Measurements from ENCODE around the gene IFT74. TPM values are rescaled to one million over a fixed set of nuclear protein-coding genes. Genes with fewer than 3 reads are reported as not detected.

Gene IFT74
- total and polyA plus RNA-seq, 2 of the 13 experiments (the other 11 are each of a cell fraction or from before 2014, with no cell fraction given), result 4.2 to 12.3 TPM

DNA sequence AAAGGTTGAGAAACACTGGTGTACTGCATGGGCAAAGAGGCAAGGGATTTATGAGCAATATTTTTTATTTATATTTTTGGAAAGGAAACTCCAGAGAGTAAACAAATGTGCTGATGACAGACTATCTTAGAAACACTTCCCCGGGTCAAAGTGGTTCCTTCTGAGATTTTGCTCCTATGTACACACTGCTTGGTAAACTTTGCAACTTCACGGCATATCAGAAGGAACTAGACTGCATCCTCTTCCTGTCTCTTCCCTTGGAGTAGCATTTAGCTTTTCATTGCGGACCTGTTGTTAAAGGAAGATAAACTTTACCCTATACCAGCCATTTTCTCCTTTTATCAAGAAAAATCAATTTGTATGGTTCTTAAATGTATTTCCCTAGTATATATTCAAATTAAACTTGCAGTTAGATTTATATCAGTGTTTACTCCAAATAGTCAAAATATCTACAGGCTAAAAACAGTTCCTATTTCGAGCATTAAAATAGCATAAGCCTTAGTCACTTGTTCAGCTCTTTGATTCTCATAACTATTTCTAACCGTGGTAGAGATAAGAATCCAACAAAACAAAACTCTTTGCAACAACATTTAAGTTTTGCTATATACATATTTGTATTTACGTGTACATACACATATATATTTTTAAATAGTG lies 97.3 kb downstream of the IFT74 start (continued):
- TF ChIP-seq ETV6 (CRISPR knock-in tag; conservative IDR thresholded peaks at IDR 0.05), result no peak
- no peak for TF ChIP-seq SETDB1 (CRISPR knock-in tag; IDR thresholded peaks at IDR 0.05; ENCODE audit: borderline replicate concordance)

GRCh38 chr9:27054125-27054524 lies 97.9 kb downstream of the IFT74 start:
- H2AFZ ChIP-seq (ENCODE audit: low read length), result no peak overlapping the region
- ChIA-PET CTCF (ENCODE audit: low intra/inter-chr PET ratio, low total read pairs) (no interaction called here), POLR2A (no interaction called here)
- FAIRE-seq (no peak), ATAC-seq (no peak), DNase-seq (ENCODE audit: low spot score) (no peak)
- intact Hi-C loops (cut with micrococcal nuclease; ENCODE audit: unreplicated experiment) (no loop called here), in situ Hi-C loops (cut with HindIII; ENCODE audit: extremely low pct_ligation_motif_present, low pct_unique_long_range_greater_than_20kb) (no loop called here)
- no peak overlapping the region for H3K9ac ChIP-seq (ENCODE audit: insufficient read depth, low read depth, low read length)
- no peak overlapping the region for H3K4me3 ChIP-seq (replicated peaks in 1 of 3; ENCODE audit: insufficient read depth in 1 of 3, low read depth in 2 of 3, low read length in 3 of 3)
- no peaks in the 10 kb centered on the region for H3K36me3 ChIP-seq (replicated peaks in 1 of 2; ENCODE audit: control insufficient read depth in 1 of 2, insufficient read depth in 2 of 2, low read length in 2 of 2)
- H3K27ac ChIP-seq (ENCODE audit: extremely low read length, insufficient read depth, low read length), result no peak overlapping the region
- no peaks in the 10 kb centered on the region for H3K79me2 ChIP-seq (ENCODE audit: insufficient read depth, low read length)
- 97% methylated on average over 1 of the region's 1 CpG for WGBS (ENCODE audit: low lambda C conversion rate)
- peaks cover 19% of the 10 kb centered on the region for H3K4me1 ChIP-seq (ENCODE audit: insufficient read depth, low read length)
- H3K27me3 ChIP-seq (ENCODE audit: control insufficient read depth in 1 of 2, insufficient read depth in 2 of 2, low read length in 2 of 2), result no peaks in the 10 kb centered on the region
- H3K4me2 ChIP-seq (ENCODE audit: low read depth, low read length), result no peak overlapping the region
- no peaks in the 10 kb centered on the region for H3K9me3 ChIP-seq (ENCODE audit: low read length)
- no TSS peak for BruUV-seq (replicated peaks)
- no peaks in the 10 kb centered on the region for H4K20me1 ChIP-seq (ENCODE audit: insufficient read depth, low read length)
- no peak for TF ChIP-seq ZFP37 (CRISPR knock-in tag; IDR thresholded peaks at IDR 0.05; ENCODE audit: borderline replicate concordance)
- no peak for TF ChIP-seq ZBTB37 (CRISPR knock-in tag; IDR thresholded peaks at IDR 0.05)
- no peak for TF ChIP-seq FOXA1 (IDR thresholded peaks at IDR 0.05)
- no peak for TF ChIP-seq FOXA1 (CRISPR knock-in tag; IDR thresholded peaks at IDR 0.05)
- TF ChIP-seq, protein P1, sequence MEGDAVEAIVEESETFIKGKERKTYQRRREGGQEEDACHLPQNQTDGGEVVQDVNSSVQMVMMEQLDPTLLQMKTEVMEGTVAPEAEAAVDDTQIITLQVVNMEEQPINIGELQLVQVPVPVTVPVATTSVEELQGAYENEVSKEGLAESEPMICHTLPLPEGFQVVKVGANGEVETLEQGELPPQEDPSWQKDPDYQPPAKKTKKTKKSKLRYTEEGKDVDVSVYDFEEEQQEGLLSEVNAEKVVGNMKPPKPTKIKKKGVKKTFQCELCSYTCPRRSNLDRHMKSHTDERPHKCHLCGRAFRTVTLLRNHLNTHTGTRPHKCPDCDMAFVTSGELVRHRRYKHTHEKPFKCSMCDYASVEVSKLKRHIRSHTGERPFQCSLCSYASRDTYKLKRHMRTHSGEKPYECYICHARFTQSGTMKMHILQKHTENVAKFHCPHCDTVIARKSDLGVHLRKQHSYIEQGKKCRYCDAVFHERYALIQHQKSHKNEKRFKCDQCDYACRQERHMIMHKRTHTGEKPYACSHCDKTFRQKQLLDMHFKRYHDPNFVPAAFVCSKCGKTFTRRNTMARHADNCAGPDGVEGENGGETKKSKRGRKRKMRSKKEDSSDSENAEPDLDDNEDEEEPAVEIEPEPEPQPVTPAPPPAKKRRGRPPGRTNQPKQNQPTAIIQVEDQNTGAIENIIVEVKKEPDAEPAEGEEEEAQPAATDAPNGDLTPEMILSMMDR (CRISPR knock-in tag; IDR thresholded peaks at IDR 0.05), result no peak
- TF ChIP-seq, protein P2, sequence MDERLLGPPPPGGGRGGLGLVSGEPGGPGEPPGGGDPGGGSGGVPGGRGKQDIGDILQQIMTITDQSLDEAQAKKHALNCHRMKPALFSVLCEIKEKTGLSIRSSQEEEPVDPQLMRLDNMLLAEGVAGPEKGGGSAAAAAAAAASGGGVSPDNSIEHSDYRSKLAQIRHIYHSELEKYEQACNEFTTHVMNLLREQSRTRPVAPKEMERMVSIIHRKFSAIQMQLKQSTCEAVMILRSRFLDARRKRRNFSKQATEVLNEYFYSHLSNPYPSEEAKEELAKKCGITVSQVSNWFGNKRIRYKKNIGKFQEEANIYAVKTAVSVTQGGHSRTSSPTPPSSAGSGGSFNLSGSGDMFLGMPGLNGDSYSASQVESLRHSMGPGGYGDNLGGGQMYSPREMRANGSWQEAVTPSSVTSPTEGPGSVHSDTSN (CRISPR knock-in tag; IDR thresholded peaks at IDR 0.05), result no peak
- TF ChIP-seq, protein P3, sequence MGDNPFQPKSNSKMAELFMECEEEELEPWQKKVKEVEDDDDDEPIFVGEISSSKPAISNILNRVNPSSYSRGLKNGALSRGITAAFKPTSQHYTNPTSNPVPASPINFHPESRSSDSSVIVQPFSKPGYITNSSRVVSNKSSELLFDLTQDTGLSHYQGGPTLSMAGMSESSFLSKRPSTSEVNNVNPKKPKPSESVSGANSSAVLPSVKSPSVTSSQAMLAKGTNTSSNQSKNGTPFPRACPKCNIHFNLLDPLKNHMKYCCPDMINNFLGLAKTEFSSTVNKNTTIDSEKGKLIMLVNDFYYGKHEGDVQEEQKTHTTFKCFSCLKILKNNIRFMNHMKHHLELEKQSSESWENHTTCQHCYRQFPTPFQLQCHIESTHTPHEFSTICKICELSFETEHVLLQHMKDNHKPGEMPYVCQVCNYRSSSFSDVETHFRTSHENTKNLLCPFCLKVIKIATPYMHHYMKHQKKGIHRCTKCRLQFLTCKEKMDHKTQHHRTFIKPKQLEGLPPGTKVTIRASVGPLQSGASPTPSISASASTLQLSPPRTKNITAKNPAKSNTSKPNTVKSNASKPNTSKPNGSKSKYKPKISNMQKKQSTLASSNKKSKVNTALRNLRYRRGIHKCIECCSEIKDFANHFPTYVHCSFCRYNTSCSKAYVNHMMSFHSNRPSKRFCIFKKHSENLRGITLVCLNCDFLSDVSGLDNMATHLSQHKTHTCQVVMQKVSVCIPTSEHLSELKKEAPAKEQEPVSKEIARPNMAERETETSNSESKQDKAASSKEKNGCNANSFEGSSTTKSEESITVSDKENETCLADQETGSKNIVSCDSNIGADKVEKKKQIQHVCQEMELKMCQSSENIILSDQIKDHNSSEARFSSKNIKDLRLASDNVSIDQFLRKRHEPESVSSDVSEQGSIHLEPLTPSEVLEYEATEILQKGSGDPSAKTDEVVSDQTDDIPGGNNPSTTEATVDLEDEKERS (CRISPR knock-in tag; IDR thresholded peaks at IDR 0.05), result no peak
- no peak for TF ChIP-seq RBAK (CRISPR knock-in tag; IDR thresholded peaks at IDR 0.05)
- no peak for TF ChIP-seq ZNF761 (CRISPR knock-in tag; conservative IDR thresholded peaks at IDR 0.05)

Measured in HepG2 (cell line).